GM12891 (cell line): ENCODE data around the gene LRMDA.

Experiments
- POLR2A ChIP-seq: IDR thresholded peaks from 2 replicates; pipeline ENCODE4 v1.6.1; 2011; ENCODE audit warnings: low read depth, low read length, control low read depth
- TAF1 ChIP-seq: IDR thresholded peaks from 2 replicates; pipeline ENCODE4 v1.6.1; 2011; ENCODE audit warnings: low read depth, low read length, control low read depth

DNA sequence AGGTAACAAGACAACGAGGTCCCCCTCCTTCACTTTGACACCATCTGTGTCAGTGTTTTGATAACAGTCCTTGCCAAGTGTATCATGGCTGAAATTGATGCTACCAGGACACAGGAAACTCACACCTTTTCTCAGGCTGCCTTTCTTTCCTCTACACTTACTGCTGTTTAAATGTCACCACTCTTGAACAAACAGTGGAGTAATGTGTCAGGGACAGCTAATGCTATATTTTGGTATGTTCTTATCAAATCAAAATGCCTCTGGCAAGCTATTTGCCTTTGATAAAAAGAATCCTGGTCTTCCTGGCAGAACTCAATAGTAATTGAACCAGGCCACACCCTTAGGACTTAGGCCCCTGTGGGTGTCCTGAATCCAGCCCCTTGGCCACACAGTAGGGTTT, 692.9 kb downstream of the LRMDA start:
- TF ChIP-seq POLR2A = no peak
- no peak for TF ChIP-seq TAF1
